ENCODE results near the gene RND2.
"Not testable (repeated sequence)": the region's sequence is repeated elsewhere in the genome, so short reads cannot be mapped to it uniquely, and the experiment has no call there.

The RND2 gene, protein sequence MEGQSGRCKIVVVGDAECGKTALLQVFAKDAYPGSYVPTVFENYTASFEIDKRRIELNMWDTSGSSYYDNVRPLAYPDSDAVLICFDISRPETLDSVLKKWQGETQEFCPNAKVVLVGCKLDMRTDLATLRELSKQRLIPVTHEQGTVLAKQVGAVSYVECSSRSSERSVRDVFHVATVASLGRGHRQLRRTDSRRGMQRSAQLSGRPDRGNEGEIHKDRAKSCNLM

DNA sequence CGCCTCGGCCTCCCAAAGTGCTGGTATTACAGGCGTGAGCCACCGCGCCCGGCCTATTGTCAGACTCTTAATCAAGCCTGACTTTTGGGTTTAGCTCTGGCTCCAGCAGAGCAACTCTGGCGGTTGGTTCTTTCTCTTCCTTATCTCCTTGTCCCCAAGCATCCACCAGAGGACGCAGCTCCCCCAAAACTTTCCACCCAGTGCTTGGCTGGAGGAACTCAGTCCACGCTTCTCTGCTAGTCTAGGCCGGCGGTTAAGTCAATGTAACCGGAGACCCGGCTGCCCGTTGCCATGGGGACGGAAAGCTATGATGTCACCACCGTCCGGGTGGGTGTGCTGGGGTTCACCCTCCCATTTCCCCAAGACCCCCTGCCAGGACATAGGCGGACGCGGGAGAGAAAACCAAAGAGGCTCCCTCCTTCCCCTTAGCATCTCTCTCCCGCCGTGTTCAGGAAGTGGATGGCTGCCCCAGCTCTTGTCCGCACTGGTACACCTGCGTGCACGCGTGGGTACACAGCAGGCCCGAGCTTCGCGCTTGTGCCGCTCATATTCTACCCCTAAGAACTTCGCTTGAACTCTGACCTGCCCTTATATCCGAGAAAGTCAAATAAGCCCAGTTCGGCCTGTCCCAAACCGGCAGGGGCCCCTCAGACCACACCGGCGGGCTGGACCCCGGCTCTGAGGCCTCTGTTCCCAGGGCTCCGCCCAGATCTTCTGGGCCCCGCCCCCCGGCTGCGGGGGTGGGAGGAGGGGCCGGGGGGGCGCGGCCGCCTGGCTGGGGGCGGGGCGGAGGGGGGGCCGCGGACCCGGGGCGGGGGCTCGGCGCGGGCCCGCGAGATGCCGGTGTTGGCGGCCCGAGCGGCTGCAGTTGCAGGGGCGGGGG is at the start of gene RND2:
RND2 (plus strand) TSS at position 825 of the 883 bp plus-strand sequence. CDS start 117 bp downstream, outside the sequence.
- DNase-seq (ENCODE audit: low read depth in 2 of 2), result peak; percentile 87 to 88

DNA sequence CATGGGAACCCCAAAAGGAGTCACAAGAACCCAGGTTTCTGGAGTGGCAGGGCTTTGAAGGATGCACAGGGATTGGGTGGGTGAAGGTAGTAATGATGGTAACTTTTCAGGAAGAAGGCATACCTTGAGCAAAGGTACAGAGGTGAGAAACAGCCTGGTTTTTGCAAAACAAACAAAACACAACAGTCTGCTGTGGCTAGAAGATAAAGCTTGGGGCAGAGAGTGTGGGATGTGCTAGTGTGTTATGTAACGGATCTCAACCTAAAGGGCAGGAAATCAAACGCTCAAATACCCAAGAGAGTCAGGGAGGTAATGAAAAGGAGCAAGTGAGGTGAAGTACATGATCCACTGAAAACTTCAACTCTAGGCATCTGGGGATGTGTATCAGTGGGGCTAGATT is 49.8 kb upstream of the RND2 start:
- no peak for DNase-seq (ENCODE audit: low read depth in 2 of 2)

DNA sequence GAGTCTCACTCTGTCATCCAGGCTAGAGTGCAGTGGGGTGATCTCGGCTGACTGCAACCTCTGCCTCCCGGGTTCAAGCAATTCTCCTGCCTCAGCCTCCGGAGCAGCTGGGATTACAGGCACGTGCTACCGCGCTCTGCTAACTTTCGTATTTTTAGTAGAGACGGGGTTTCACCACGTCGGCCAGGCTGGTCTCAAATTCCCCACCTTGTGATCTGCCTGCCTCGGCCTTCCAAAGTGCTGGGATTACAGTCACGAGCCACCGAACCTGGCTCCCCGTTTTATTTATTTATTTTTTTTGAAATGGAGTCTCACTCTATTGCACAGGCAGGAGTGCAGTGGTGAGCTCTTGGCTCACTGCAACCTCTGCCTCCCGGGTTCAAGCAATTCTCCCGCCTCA is 49.3 kb upstream of the RND2 start:
- not testable (repeated sequence) for DNase-seq (ENCODE audit: low read depth in 2 of 2)

DNA sequence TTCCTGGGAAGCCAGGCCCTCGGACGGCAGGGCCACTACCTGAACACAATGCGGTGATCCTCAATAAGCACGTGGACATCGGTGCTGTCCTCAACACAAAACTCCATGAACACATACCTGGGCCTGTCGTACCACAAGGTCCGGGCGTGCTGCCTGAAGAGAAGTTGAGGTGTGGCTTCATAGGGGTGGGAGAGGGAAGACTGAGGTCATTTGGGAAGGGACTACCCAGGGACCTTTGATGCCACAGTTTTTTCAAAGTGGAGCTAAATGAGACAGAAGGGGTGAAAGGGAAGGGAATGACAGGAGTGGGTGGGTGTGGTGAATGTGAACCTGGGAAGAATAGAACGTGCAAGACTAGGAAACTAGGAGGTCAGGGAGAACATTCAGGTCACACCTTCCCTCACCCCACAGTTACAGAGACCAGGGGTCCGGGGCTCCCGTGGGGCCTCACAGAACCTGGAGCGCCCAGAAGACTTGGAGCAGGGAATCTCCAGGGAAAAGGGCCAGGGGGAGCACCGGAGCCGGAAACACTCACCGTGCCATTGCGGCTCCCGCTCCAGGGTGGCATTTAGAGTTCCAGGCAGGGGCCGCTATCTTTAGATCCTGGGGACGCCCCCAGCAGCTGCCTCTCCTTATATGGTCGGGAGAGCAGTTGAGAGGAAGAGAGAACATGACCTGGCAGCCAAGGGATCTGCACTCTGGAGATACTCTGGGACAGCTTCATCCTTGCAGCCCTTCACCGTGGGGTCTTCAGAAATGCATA is 45.3 kb upstream of the RND2 start, which contains the start of gene PTGES3L:
PTGES3L (minus strand) TSS at position 570 of the 763 bp plus-strand sequence; CDS start at position 543, 27 bp downstream.
- DNase-seq (ENCODE audit: low read depth in 2 of 2), result no peak

DNA sequence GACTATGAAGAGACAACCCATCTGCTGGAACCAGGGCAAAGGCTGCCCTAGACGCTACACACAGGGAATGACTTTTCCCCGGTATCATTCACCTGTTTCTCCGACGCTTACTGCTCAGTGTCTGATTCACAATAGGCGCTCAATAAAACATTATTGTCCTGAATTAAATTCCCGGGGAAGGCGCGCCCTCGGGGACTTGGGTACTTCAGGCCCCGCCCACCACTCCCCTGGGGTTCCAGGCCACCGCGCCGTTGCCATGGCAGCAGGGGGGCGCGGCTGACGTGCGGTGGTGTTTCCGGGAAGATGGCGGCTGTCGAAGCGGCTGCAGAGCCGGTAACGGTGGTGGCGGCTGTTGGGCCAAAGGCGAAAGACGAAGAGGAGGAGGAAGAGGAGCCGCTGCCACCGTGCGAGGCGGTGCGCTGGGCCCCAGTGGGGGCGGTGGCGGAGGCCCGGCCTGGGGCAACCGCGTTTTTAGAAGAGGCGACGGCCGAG is 44.7 kb upstream of the RND2 start, which contains the start of gene RUNDC1:
RUNDC1 (plus strand) TSS at position 292 of the 492 bp plus-strand sequence; CDS start at position 304, 12 bp downstream.
- DNase-seq (ENCODE audit: low read depth in 2 of 2), result peak; percentile 45 to 46

DNA sequence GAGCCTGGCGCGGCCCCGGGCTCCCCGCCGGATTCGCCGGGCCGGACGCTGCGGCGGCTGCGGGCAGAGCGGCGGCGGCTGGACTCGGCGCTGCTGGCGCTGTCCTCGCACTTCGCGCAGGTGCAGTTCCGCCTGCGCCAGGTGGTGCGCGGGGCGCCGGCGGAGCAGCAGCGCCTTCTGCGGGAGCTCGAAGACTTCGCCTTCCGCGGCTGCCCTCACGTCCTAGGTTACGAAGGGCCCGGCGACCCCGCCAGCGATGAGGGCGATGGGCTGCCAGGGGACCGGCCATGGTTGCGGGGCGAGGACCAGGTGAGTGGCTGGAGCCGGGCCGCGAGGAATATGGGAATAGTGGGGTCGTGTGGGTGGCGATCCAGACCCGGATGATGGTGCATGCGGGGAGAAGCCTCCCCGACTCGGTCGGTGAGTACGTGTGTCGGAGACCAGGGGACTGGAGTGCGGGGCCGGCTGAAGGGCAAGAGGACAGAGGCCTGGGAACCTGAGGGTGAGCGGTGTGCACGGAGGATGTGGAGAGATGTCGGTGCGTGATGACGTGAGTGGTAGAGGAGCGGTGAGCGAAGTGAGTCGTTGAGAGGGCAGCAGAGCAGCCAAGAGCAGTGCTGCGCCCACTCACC is 44.1 kb upstream of the RND2 start:
- no peak for DNase-seq (ENCODE audit: low read depth in 2 of 2)

DNA sequence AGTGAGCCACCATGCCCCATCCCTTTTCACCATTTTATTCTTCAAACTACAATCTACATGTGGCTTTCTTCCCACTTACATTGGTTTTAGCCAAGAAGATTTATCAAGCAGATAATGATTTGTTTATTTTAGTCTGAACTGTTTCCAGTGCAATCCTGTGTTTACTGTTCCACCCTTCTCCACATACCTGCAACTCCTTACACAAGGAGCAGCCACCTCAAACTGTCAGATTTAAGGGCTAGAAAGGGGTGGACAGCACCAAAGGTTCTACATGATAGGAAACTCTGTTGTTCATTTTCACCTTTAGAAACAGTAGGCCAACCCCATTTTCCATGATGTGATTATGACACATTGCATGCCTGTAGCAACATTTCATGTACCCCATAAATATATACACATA is 42.8 kb upstream of the RND2 start:
- DNase-seq (ENCODE audit: low read depth in 2 of 2), result no peak

DNA sequence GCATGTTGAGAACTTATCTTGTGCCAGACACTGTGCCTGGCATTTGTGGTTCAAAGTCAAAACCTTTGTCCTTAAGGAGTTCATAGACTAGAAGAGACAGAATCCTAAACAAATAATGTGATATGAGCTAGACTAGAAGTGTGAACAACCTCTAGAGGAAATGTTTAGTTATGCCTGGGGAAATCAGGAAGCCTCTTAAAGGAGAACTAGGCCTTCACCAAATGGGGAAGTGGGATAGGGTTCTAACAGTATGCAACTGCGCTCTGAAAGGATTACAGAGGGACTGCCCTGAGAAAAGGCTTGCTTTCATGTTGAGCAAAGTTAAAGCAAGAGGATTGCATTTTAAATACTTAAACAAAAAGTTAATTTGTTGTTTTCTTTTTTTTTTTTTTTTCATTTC is 39.8 kb upstream of the RND2 start:
- no peak for DNase-seq (ENCODE audit: low read depth in 2 of 2)

DNA sequence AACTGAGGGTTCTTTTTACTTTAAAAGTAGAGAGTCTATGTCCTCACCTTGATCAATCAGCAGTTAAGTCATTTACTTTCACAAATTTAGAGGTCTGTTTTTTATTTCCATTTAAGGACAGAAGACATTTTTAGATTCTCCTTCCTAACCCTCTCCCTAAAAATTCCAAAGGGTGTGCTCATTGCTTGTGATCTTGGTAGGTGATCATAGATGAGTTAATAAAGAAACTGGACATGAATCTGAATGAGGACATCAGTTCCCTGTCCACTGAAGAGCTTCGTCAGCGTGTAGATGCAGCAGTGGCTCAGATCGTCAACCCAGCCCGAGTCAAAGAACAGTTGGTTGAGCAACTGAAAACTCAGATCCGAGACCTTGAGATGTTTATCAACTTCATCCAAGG is 35.9 kb upstream of the RND2 start:
- DNase-seq (ENCODE audit: low read depth in 2 of 2), result no peak

DNA sequence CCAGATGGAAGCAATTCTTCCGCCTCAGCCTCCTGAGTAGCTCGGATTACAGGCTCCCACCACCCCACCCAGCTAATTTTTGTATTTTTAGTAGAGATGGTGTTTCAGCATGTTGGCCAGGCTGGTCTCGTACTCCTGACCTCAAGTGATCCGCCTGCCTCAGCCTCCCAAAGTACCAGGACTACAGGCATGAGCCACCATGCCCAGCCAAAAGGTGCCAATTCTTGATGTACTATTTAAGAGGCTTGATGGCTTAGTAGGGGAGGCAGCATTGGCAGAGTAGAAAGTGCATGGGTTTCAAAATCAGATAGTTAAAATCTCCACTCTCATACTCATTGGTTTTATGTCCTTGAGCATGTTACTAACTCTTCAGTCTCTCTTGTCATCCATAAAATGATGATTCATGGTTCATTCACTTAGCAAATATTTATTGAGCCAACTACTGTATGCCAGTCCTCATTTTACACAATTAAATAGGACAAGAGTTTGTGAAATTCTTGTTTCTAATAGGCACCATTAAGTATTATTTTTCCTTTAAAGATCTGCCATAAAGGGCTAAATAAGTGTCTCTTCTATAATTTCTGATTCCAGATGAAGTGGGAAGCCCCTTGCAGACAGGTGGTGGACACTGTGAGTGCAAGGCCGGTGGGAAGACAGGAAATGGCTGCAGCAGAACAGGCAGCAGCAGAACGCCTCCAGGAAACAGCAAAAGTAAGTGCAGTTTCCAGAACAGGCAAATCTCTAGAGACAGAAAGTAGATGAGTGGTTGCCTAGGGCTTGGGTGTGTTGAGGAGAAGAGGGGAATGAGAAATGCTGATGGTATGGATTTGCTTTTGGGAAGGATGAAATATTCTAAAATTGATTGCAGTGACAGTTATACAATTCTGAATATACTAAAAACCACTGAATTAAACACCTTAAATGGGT is 35.0 kb upstream of the RND2 start:
- no peak for DNase-seq (ENCODE audit: low read depth in 2 of 2)

DNA sequence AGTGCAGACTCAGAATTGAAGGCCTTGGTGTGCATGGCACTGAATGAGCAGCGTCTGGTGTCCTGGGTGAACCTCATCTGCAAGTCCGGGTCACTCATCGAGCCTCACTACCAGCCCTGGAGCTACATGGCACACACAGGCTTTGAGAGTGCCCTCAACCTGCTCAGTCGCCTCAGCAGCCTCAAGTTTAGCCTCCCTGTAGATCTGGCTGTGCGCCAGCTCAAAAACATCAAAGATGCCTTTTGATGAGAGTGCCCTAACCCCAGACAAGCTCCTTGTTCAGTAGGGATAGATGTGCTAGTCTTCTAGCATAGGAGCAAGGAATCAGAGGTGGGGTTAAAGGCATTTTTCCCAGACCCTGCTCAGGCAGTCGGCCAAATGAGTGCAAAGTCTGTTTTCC is 33.6 kb upstream of the RND2 start:
- DNase-seq (ENCODE audit: low read depth in 2 of 2), result no peak

DNA sequence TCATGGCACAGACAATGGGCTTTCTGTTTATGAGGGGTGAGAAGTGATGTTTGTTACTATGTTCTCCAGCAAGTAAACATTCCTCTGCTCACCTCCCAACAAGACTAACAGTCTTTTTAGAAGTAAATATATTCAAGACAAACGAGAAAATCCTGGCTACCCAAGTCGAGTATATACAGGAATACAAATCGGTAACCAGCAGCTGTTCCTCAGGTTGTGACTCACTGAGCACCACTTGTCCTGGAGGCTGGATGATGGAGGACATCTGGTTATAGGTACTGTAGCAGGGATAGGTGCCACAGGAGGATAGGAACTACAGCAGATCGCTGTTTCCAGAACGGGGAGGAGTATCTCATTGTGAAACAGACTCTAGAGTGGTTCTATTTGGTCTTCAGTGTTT is 32.2 kb upstream of the RND2 start:
- no peak for DNase-seq (ENCODE audit: low read depth in 2 of 2)

DNA sequence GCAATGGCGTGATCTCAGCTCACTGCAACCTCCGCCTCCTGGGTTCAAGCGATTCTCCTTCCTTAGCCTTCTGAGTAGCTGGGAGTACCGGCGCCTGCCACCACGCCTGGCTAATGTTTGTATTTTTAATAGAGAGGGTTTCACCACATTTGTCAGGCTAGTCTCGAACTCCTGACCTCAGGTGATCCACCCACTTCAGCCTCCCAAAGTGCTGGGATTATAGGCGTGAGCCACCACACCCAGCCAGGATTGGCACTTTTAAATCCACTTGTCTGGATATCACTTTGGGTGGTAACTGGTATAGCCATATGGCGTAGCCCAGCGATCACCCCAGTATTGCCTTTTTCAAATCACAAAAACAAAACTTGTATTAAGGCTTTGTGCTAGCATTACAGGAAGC is 31.1 kb upstream of the RND2 start:
- DNase-seq (ENCODE audit: low read depth in 2 of 2), result not testable (repeated sequence)

DNA sequence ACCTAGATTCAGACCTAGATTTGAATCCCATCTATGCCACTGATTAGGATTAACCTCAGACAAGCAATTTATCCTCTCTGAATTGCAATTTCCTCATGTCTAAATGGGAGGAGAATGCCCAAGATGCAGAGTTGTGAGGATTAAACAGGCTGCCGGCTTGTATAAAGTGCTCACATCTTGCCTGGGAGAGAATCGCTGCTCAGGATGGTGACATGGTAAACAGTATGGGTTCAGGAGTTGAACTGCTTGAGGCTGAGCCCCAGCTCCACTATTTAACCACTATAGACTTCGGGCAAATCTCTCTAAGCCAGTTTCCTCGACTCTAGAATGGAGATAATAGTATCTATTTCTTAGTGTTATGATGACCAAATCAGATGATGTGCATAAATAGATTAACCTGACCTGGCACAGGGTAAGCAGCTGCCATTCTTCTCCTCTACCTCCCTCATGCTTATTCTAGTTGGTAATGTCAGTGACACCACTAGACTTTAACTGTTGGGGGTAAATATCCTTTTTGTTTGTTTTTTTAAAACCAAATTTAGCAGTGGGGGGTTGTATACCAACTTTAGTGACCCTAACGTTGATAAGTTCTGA is 27.5 kb upstream of the RND2 start:
- no peak for DNase-seq (ENCODE audit: low read depth in 2 of 2)

DNA sequence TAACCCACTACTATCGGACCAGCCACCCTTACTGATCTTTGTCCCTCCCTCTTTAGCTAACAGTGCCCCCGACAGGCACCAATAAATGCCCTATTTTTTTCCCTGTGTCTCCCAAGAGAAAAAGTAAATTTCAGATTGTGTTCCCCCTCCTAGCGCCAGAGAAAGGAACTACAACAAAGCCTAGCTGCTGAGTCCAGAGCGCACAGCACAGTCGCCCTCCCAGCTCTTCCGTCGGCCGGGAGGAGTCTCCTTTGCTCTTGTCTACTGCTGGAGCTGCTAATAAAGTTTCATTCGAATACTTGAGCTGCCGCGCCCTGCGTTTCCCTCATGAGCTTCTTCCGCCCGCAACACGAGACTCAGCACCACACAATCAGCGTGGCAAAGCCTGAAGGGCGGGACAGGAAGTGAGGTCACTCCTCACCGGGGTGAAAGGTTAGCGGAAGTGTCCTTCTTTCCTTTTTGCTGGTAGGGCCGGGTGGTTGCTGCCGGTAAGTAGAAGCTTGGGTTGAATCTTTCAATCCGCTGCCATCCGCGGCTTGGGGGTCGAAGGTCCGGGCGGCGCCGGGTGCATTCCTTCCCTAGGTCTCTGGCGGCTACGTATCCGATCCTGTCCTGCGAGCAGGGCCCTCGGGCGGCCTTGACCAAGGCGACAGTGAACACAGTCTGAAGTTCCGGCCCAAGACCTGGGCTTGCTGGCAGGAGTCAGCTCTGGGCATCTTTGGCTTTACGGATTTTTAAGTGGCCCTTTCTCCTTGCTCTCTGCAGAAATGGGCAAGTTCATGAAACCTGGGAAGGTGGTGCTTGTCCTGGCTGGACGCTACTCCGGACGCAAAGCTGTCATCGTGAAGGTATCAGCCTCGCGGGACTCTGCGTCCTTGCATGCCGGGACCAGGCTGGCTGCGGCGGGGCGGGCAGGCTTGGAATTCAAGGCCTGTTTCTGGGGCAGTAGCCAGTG is 26.8 kb upstream of the RND2 start, which contains the start of gene RPL27:
RPL27 (plus strand) TSS at position 436 of the 955 bp plus-strand sequence; CDS start at position 768, 332 bp downstream.
- peak; percentile 100 for DNase-seq (ENCODE audit: low read depth in 2 of 2)

DNA sequence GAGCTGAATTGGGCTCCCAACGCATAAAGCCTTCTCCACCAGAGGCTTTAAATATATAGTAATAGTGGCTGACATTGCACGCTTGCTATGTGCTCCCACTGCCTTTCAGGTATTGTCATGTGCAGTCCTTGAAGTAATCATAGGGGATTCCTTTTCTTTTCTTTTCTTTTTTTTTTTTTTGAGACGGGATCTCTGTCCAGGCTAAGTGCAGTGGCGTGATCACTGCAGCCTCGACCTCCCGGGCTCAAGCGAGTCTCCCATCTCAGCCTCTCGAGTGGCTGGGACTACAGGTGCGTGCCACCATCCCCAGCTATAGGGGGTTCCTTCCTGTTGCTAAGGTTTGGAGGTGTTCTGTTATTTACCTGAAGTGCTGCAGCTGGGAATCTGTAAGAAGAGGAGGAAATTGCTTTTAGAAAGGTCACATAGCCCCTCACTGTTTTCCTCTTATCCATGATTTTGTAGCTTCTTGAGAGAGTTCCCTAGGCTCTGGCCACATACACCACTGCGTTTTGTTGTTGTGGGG is 26.0 kb upstream of the RND2 start:
- DNase-seq (ENCODE audit: low read depth in 2 of 2), result no peak

DNA sequence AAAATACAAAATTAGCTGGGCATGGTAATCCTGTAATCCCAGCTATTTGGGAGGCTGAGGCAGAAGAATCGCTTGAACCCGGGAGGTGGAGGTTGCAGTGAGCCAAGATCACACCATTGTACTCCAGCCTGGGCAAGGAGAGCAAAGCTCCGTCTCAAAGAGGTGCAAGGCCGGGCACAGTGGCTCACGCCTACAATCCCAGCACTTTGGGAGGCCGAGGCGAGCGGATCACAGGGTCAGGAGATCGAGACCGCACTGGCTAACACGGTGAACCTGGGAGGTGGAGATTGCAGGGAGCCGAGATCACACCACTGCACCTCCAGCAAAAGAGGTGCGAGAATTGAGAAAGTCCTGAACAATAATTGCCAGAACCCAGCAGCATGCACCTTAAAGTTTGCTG is 24.1 kb upstream of the RND2 start:
- DNase-seq (ENCODE audit: low read depth in 2 of 2), result not testable (repeated sequence)

DNA sequence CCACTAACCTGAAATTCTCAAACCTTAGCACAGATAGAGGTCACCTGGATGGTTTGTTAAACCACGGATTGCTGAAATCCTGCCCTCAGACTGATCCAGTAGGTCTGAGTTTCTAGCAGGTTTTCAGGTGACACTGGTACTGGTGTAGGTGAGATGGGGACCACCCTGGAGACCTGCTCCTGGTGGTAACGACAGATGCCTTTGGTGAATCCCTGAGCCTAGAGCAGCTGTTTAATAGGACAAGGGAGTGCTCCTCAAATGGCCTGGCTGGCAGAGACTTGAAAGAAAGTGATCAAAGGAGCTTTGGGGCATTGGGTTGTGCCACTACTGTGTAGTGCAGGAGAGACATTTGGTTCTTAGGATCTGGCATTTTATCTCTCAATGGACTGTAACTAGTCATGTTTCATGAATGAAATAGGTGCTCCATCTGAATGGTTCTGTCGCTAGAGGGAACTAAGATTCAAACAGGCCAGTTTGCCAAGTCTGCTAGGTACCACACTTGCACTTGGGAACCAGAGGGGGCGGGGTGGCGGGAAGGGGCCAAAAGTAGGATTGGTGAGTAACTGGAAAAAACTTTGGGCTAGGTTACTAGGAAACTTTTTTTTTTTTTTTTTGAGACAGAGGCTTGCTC is 21.4 kb upstream of the RND2 start:
- no peak for DNase-seq (ENCODE audit: low read depth in 2 of 2)

Measured in fibroblast of skin of left biceps (primary cell).